Measurements from ENCODE around the gene TOMM34.

- no peak for TF ChIP-seq CTCF (IDR thresholded peaks at IDR 0.05)
- no peak for TF ChIP-seq POLR2AphosphoS5 (IDR thresholded peaks at IDR 0.05)
- TF ChIP-seq POLR2A (IDR thresholded peaks at IDR 0.05), result no peak
- no peak for TF ChIP-seq EP300 (IDR thresholded peaks at IDR 0.05)
Observed at GRCh38 chr20:44965651-44966029, 5.4 kb upstream of the TOMM34 start.

Data from suprapubic skin (tissue), 4 donors.